T-helper 17 cell (primary cell): ENCODE results near the gene FHOD3. TPM values are rescaled to one million over a fixed set of nuclear protein-coding genes. Genes with fewer than 3 reads are reported as not detected.

ENCODE experiments used
- ATAC-seq: fragments of 150-1000 bp; cut with Tn5 transposase; 2 replicates; pipeline ENCODE4 v1.10.0; 2021; ENCODE audit warnings: mild to moderate bottlenecking, moderate library complexity
- DNase-seq, 3 donors: peaks; one replicate each; pipeline versions ENCODE4 v3.0.0 to v3.0.0-alpha.2; 2020 to 2021
- H3K9me3 ChIP-seq: one replicate; pipeline ENCODE4 v1.7.0; 2013; ENCODE audit warnings: low read length, mild to moderate bottlenecking; ENCODE audit not compliant: control insufficient read depth, poor library complexity, severe bottlenecking
- H3K27ac Mint-ChIP-seq: one replicate; pipeline ENCODE4 v1.8.0; 2022; ENCODE audit warnings: mild to moderate bottlenecking, moderate library complexity, mixed read lengths
- H3K27me3 Mint-ChIP-seq: one replicate; pipeline ENCODE4 v1.8.0; 2022; ENCODE audit warnings: mixed read lengths
- H3K36me3 Mint-ChIP-seq: one replicate; pipeline ENCODE4 v1.8.0; 2022; ENCODE audit warnings: low read depth, mixed read lengths
- H3K4me1 Mint-ChIP-seq: one replicate; pipeline ENCODE4 v1.8.0; 2022; ENCODE audit warnings: mild to moderate bottlenecking, mixed read lengths
- H3K4me3 Mint-ChIP-seq: one replicate; pipeline ENCODE4 v1.8.0; 2022; ENCODE audit warnings: mild to moderate bottlenecking, moderate library complexity, mixed read lengths
- total RNA-seq, 4 donors: library from RNA in 2 of 4; stranded (reverse) in 2 of 4; gene quantifications; one replicate each; pipeline ENCODE4 v1.2.3 and lab custom pipeline; 2022 to 2026

The FHOD3 gene
- total RNA-seq, 2 donors from 2014 or later: not detected

DNA sequence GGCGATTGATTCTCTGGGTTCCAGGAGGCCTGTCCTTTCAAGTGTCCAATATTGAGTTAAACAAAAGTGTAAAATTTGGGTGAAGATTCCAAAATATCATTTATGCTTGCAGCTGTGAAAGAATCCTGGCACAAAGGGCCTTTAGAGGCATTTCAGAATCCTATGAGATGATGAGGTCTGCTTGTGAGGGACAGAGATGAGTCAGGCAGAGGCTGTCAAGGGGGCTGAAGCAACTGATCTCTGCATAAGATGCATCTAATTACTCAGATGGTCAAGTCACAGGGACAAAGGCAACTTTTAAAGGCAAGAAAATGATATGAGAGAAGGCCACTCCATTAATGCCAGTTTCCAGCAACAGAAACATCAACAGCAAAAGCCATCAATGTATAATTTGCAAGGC lies 78.8 kb downstream of the FHOD3 start:
- H3K9me3 ChIP-seq: no peaks in the 10 kb centered on the region
- Mint-ChIP-seq H3K36me3 (no peaks in the 10 kb centered on the region), H3K27me3 (peaks cover 64% of the 10 kb centered on the region), H3K27ac (no peak overlapping the region), H3K4me1 (peaks cover 2% of the 10 kb centered on the region), H3K4me3 (no peak overlapping the region)
- DNase-seq (no peak), ATAC-seq (no peak)

DNA sequence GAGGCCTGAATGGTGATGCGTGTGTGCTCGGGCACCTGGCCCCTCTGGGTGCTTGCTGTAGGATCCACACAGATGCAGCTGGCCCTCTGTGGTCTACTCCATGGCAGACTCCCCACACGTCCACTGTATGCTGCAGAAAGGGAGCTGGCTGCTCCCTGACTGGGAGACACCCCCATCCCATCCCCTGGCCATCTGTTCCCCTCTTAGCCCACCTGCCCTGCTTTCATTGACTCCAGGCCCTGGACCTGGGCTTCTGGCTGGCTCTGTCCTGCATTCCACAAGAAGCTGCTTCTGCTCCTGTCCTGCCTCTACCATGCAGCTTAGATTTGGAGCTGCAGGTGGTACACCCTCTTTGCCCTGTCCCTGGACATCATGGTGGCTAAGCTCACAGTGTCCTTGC lies 80.1 kb downstream of the FHOD3 start:
- Mint-ChIP-seq H3K4me1 (peaks cover 2% of the 10 kb centered on the region), H3K4me3 (no peak overlapping the region), H3K27ac (no peak overlapping the region), H3K27me3 (peaks cover 68% of the 10 kb centered on the region), H3K36me3 (no peaks in the 10 kb centered on the region)
- no peak for DNase-seq
- no peaks in the 10 kb centered on the region for H3K9me3 ChIP-seq
- ATAC-seq: no peak

GRCh38 chr18:36378205-36378604 lies 80.7 kb downstream of the FHOD3 start:
- H3K9me3 ChIP-seq: no peaks in the 10 kb centered on the region
- ATAC-seq: no peak
- peaks cover 2% of the 10 kb centered on the region for H3K4me1 Mint-ChIP-seq
- H3K27ac Mint-ChIP-seq: no peak overlapping the region
- DNase-seq: no peak
- H3K27me3 Mint-ChIP-seq: peaks cover 68% of the 10 kb centered on the region
- no peak overlapping the region for H3K4me3 Mint-ChIP-seq
- no peaks in the 10 kb centered on the region for H3K36me3 Mint-ChIP-seq

- no peak overlapping the region for H3K4me3 Mint-ChIP-seq
- peaks cover 60% of the 10 kb centered on the region for H3K27me3 Mint-ChIP-seq
- no peak for ATAC-seq
- peaks cover 2% of the 10 kb centered on the region for H3K4me1 Mint-ChIP-seq
- no peak for DNase-seq
- no peaks in the 10 kb centered on the region for H3K36me3 Mint-ChIP-seq
- H3K27ac Mint-ChIP-seq: no peak overlapping the region
- H3K9me3 ChIP-seq: no peaks in the 10 kb centered on the region
These were observed 82.0 kb downstream of the FHOD3 start for GRCh38 chr18:36379435-36379984.

GRCh38 chr18:36380173-36380827 lies 82.8 kb downstream of the FHOD3 start:
- DNase-seq (no peak), ATAC-seq (no peak)
- H3K36me3 Mint-ChIP-seq: no peaks in the 10 kb centered on the region
- H3K4me3 Mint-ChIP-seq: no peak overlapping the region
- peaks cover 2% of the 10 kb centered on the region for H3K4me1 Mint-ChIP-seq
- H3K9me3 ChIP-seq: no peaks in the 10 kb centered on the region
- no peak overlapping the region for H3K27ac Mint-ChIP-seq
- H3K27me3 Mint-ChIP-seq: peaks cover 58% of the 10 kb centered on the region

GRCh38 chr18:36381075-36381474 lies 83.6 kb downstream of the FHOD3 start:
- Mint-ChIP-seq H3K4me3 (no peak overlapping the region), H3K27me3 (peaks cover 50% of the 10 kb centered on the region), H3K36me3 (no peaks in the 10 kb centered on the region), H3K27ac (no peak overlapping the region), H3K4me1 (peaks cover 2% of the 10 kb centered on the region)
- ATAC-seq (no peak), DNase-seq (no peak)
- H3K9me3 ChIP-seq: no peaks in the 10 kb centered on the region

- peaks cover 36% of the 10 kb centered on the region for H3K27me3 Mint-ChIP-seq
- ATAC-seq (no peak), DNase-seq (no peak)
- no peak overlapping the region for H3K27ac Mint-ChIP-seq
- no peaks in the 10 kb centered on the region for H3K9me3 ChIP-seq
- H3K36me3 Mint-ChIP-seq: no peaks in the 10 kb centered on the region
- no peak overlapping the region for H3K4me3 Mint-ChIP-seq
- peaks cover under 1% of the 10 kb centered on the region for H3K4me1 Mint-ChIP-seq
These were observed 85.3 kb downstream of the FHOD3 start for GRCh38 chr18:36382854-36383253.

GRCh38 chr18:36386150-36386920 lies 88.8 kb downstream of the FHOD3 start:
- Mint-ChIP-seq H3K4me3 (no peak overlapping the region), H3K36me3 (no peaks in the 10 kb centered on the region), H3K4me1 (no peaks in the 10 kb centered on the region), H3K27me3 (peaks cover 39% of the 10 kb centered on the region), H3K27ac (no peak overlapping the region)
- ATAC-seq (no peak), DNase-seq (no peak)
- H3K9me3 ChIP-seq: no peaks in the 10 kb centered on the region

DNA sequence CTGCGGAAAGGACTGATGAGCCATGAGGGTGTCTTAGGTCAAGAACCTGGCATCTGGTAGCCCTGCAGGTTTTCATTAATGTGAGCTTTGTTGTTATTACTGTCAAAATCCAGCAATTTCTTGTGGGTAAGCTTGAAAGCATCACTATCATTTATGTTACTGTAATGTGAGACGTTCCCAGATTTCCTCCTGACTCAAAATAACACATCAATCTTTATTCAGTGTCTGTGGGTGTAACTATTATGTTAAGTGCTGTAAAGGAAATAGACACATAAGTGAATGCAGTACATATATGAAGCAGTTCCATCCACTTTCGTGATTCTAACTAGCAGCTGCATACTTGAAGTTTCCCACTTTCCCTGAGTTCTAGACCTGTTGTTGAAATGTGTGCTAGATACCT lies 89.8 kb downstream of the FHOD3 start:
- no peak for ATAC-seq
- H3K4me3 Mint-ChIP-seq: no peak overlapping the region
- H3K4me1 Mint-ChIP-seq: no peaks in the 10 kb centered on the region
- H3K27ac Mint-ChIP-seq: no peak overlapping the region
- no peaks in the 10 kb centered on the region for H3K9me3 ChIP-seq
- no peaks in the 10 kb centered on the region for H3K36me3 Mint-ChIP-seq
- no peak for DNase-seq
- peaks cover 30% of the 10 kb centered on the region for H3K27me3 Mint-ChIP-seq

DNA sequence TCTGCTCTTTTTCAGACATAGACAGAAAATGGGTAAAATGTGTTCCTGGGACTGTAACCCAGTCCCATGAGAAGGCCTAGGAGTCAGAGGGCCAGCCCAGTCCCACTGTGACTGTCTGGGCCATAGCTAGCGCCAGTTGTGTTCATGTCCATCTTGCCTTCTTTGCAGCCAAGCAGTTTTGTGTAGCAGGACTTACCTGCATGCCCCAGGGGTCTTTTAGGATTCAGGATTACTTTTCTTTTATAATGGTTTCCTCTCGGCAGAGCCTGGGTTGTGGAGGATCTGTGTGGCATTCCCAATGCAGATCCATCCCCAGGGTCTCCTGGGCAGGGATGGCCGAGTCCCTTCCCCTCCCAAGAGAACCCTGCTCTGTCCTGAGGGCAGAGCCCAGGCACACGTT lies 90.8 kb downstream of the FHOD3 start:
- Mint-ChIP-seq H3K36me3 (no peaks in the 10 kb centered on the region), H3K27me3 (peaks cover 24% of the 10 kb centered on the region), H3K27ac (no peak overlapping the region), H3K4me3 (no peak overlapping the region), H3K4me1 (no peaks in the 10 kb centered on the region)
- H3K9me3 ChIP-seq: no peaks in the 10 kb centered on the region
- DNase-seq: no peak
- ATAC-seq: no peak

DNA sequence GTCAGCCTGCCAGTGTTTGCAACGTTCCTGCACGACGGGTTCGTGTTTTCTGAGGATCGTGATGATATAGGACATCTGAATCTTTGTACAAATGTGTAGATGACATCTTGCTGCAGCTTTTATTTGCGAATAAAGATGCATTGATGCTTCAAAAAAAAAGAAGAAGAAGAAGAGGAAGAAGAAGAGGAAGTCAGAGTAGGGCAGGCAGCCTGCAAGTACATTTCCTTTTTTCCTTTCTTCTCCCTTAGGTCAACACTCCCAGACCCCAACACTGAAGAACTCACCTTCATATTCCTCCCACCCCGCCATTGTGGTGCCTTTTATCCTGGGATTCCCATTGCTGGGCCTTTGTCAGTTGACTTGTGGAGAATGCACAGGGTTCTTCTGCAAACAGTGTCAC lies 91.5 kb downstream of the FHOD3 start:
- Mint-ChIP-seq H3K27ac (no peak overlapping the region), H3K36me3 (no peaks in the 10 kb centered on the region), H3K4me1 (no peaks in the 10 kb centered on the region), H3K27me3 (peaks cover 24% of the 10 kb centered on the region), H3K4me3 (no peak overlapping the region)
- no peaks in the 10 kb centered on the region for H3K9me3 ChIP-seq
- DNase-seq (no peak), ATAC-seq (no peak)

DNA sequence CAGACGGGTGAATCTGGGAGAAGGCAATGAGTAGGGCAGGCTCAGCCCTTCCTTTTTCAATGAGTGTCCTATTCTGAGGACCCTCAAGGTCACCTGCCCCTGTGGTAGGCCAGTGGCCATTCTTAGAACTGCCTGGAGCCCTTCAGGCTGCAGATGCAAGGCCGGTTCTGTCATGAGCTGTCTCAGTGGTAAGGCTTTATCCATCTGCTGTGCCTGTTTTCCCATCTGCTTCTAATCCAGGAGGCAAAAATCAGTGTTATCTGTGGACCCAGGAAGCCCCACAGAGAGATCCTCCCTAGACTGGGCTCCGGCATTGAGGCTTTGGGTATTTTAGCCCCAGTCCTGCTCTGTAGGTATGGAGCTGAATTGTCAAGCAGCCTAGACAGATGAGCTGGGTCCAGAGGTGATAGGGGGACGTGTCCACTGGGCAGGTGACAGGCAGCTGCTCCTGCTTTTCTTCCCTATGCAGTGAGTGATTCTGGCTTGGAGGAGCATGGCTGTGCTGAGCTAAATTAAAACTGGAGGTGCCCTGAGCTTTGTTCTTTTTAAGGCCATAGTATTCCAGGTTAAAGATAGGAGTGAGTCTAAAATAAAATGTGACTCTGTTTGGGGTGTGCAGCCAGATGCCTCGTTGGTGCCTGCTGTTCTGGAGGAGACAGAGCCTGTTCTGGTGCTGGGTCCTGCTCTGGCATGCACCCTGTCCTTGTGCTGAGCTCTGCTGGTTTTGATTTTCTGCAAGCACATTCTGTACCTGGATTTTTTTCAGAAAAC lies 92.5 kb downstream of the FHOD3 start:
- Mint-ChIP-seq H3K4me3 (no peak overlapping the region), H3K4me1 (no peaks in the 10 kb centered on the region), H3K36me3 (no peaks in the 10 kb centered on the region), H3K27ac (no peak overlapping the region), H3K27me3 (peaks cover 24% of the 10 kb centered on the region)
- DNase-seq: no peak
- no peak for ATAC-seq
- no peaks in the 10 kb centered on the region for H3K9me3 ChIP-seq

- DNase-seq (no peak), ATAC-seq (no peak)
- Mint-ChIP-seq H3K36me3 (no peaks in the 10 kb centered on the region), H3K4me1 (no peaks in the 10 kb centered on the region), H3K4me3 (no peak overlapping the region), H3K27ac (no peak overlapping the region), H3K27me3 (peaks cover 24% of the 10 kb centered on the region)
- no peaks in the 10 kb centered on the region for H3K9me3 ChIP-seq
These were observed 94.1 kb downstream of the FHOD3 start for GRCh38 chr18:36391426-36392145.
